HG03175 (cell line): ENCODE measurements around the gene RIMS3.
"Not testable (repeated sequence)": the region's sequence is repeated elsewhere in the genome, so short reads cannot be mapped to it uniquely, and the experiment has no call there.

Experiments
- ATAC-seq: cut with Tn5 transposase; IDR thresholded peaks from one replicate; pipeline ENCODE4 v1.9.1; 2021; ENCODE audit warnings: mild to moderate bottlenecking, moderate library complexity; ENCODE audit not compliant: unreplicated experiment

RIMS3 gene

GRCh38 chr1:40594187-40594531 is 71.3 kb downstream of the RIMS3 start:
- ATAC-seq: no peak

- no peak for ATAC-seq
Measured at GRCh38 chr1:40593449-40594186, 71.9 kb downstream of the RIMS3 start.

DNA sequence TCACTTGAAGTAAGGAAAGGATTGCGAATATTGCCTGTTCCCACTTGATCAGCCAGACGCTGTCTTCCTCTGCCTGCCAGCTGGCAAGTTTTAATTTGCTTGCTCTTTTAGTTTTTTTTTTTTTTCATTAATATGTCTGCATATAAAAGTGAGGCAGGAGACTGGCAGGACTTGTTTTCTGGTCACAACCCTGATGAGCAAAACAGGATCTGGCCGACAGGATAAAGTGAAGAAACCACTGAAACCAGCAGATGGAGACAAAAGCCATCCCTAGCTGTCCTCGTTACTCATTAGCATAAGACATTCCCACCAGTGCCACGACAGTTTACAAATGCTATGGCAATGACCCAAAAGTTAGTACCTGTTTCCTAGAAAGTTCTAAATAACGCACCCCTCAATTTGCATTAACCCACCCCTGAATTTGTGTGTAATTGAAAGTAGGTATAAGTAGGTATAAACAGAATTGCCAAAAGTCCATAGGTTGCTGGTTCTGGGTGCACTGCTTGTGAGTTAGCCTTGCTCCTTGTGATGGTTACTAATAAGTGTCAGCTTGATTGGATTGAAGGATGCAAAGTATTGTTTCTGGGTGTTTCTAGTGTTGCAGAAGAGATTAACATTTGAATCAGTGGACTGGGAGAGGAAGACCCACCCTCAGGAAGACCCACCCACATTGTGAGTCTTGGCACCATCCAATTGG is 73.2 kb downstream of the RIMS3 start:
- ATAC-seq: no peak

DNA sequence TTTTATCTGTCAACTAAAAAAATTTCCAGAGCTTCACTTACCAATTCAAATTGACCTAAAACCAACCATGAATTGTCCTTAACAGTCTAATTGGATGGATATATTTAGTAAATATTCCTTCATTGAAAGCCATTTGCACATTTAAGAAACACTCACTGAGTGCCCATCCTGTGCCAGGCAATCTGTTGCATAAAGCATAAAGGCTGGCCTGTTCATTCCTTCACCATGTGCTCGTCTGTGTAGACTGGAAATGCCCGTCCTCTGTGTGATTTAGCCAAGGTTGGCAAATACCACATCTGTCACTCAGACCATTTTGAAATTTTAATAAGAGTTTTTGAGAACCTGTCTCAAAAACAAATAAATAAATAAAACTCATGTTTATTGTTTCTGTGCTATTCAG is 76.9 kb downstream of the RIMS3 start:
- no peak for ATAC-seq

DNA sequence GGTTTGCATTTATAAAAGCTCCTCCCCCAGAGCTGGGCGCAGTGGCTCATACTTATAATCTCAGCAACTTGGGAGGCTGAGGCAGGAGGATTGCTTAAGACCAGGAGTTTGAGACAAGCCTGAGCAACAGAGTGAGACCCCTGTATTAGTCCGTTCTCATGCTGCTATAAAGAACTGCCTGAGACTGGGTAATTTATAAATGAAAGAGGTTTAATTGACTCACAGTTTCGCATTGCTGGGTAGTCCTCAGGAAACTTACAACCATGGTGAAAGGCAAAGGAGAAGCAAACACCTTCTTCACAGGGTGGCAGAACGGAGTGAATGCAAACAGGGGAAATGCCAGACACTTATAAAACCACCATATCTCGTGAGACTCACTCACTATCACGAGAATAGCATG is 81.5 kb downstream of the RIMS3 start:
- no peak for ATAC-seq

GRCh38 chr1:40582116-40582515 is 83.4 kb downstream of the RIMS3 start:
- no peak for ATAC-seq

DNA sequence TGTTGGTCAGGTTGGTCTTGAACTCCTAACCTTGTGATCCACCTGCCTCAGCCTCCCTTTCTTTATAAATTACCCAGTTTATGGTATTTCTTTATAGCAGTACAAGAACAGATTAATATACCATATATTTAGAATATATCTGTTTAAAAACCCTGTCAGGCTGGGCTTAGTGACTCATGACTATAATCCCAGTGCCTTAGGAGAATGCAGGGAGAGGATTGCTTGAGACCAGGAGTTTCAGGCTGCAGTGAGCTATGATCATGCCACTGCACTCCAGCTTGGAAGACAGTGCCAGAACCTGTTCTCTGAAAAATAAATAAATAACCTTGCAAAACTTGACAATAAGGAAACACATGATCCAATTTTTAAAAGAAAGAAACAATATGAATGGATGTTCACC is 90.1 kb downstream of the RIMS3 start:
- no peak for ATAC-seq

DNA sequence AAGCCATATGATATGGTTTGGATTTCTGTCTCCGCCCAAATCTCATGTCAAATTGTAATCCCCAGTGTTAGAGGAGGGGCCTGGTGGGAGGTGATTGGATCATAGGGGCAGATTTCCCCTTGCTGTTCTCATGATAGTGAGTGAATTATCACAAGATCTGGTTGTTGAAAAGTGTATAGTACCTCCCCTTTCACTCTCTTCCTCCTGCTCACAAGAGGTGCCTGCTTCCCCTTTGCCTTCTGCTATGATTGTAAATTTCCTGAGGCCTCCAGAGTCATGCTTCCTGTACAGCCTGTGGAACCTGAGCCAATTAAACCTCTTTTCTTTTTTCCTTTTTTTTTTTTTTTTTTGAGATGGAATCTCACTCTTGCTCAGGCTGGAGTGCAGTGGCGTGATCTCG is 90.7 kb downstream of the RIMS3 start:
- not testable (repeated sequence) for ATAC-seq
